ENCODE measurements around the gene TAF1B. TPM values are rescaled to one million over a fixed set of nuclear protein-coding genes. Genes with fewer than 3 reads are reported as not detected.

TAF1B gene
- total and polyA plus RNA-seq, 2 experiments from 2014 or later = 8.0 to 19.4 TPM

DNA sequence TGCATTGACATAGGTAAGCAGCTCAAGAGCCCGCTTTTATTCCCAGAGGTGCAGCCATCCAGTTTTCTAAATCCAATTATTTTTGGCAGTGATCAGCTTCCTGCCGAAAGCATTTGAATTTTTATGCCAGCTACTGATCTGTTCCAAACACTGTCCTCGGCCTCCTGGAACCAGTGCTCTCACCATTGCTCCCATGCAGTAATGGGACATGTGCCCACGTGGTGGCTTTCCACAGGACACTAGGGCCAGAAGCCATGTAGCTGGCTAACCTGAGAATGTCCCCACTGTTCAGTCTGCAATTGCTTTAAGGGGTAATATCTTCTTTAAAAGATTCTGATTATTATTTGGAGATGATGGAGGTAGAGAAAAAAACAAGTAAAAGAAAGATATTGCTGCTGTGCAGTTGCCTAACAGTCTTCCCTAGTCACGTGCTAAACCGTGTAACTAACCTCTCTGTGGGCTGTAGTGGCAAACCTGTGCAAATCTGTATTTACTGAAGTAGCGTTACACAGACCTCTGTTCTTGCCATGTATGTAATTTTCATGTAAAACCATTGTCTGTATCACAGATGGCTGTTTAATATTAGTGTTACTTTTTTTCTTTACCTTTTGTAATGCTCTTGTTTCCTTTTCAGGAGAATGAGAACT is 121.2 kb downstream of the TAF1B start:
- Histone ChIP-seq H3K4me3 (no peak overlapping the region), H3K4me1 (ENCODE audit: insufficient read depth) (no peaks in the 10 kb centered on the region), H3K27me3 (no peaks in the 10 kb centered on the region), H3K79me2 (no peaks in the 10 kb centered on the region), H3K4me2 (no peak overlapping the region), H3K36me3 (replicated peaks; ENCODE audit: insufficient read depth, low read depth) (no peaks in the 10 kb centered on the region), H3K27ac (no peak overlapping the region), H3K9me2 (replicated peaks; ENCODE audit: insufficient read depth) (no peaks in the 10 kb centered on the region), H3K9me3 (ENCODE audit: low read depth) (no peaks in the 10 kb centered on the region), H4K20me1 (ENCODE audit: insufficient read depth, poor library complexity, severe bottlenecking) (no peaks in the 10 kb centered on the region), H2AFZ (no peak overlapping the region)
- WGBS (ENCODE audit: low lambda C conversion rate, missing lambda C conversion rate) = 94% methylated on average over 7 of the region's 7 CpGs
- TF ChIP-seq CTCF (IDR thresholded peaks at IDR 0.05; ENCODE audit: poor library complexity) = no peak
- no peak for TF ChIP-seq EZH2phosphoT487 (IDR thresholded peaks at IDR 0.05; ENCODE audit: low read depth, severe bottlenecking, unreplicated experiment)
- no peak for TF ChIP-seq EZH2 (IDR thresholded peaks at IDR 0.05; ENCODE audit: borderline replicate concordance)
- DNase-seq (ENCODE audit: low spot score) = no peak

DNA sequence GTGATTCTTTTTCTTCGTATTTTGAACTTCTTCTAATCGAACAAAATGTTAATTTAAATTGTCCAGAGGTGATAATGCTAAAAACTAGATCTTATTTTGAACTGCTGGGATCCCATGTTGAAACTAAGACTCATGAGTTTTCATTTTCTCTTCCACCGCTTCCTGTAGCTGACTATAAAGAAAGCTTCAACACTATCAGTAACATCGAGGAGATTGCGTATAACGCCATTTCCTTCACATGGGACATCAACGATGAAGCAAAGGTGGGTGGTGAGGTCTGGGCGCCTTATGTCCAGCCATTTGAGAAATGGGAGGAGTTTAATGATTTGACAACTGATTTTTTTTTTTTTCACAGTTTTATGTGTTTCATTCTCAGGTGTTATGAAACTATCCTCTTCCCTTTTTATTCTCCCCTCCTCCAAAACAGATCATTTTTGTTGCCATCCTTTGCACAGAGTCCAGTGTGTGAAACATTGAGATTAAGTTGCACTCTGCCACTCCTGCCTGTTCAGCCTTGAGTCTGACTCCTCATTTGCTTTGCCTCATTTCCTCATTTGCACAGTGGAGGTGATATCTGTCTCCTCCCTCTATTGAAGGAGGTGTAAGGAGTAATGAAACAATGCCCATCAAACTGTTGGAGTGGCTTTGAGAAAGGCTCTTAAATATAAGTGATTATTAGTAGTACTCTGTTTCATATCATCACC is 122.0 kb downstream of the TAF1B start:
- TF ChIP-seq CTCF (IDR thresholded peaks at IDR 0.05; ENCODE audit: poor library complexity) (no peak), EZH2 (IDR thresholded peaks at IDR 0.05; ENCODE audit: borderline replicate concordance) (no peak), EZH2phosphoT487 (IDR thresholded peaks at IDR 0.05; ENCODE audit: low read depth, severe bottlenecking, unreplicated experiment) (no peak)
- H2AFZ ChIP-seq = no peak overlapping the region
- no peaks in the 10 kb centered on the region for H3K9me3 ChIP-seq (ENCODE audit: low read depth)
- no peak overlapping the region for H3K27ac ChIP-seq
- H3K4me2 ChIP-seq = no peak overlapping the region
- no peaks in the 10 kb centered on the region for H4K20me1 ChIP-seq (ENCODE audit: insufficient read depth, poor library complexity, severe bottlenecking)
- WGBS (ENCODE audit: low lambda C conversion rate, missing lambda C conversion rate) = 95% methylated on average over 8 of the region's 8 CpGs
- peaks cover 3% of the 10 kb centered on the region for H3K4me1 ChIP-seq (ENCODE audit: insufficient read depth)
- H3K27me3 ChIP-seq = no peaks in the 10 kb centered on the region
- H3K4me3 ChIP-seq = no peak overlapping the region
- H3K79me2 ChIP-seq = no peaks in the 10 kb centered on the region
- DNase-seq (ENCODE audit: low spot score) = no peak
- no peaks in the 10 kb centered on the region for H3K9me2 ChIP-seq (replicated peaks; ENCODE audit: insufficient read depth)
- no peaks in the 10 kb centered on the region for H3K36me3 ChIP-seq (replicated peaks; ENCODE audit: insufficient read depth, low read depth)

- DNase-seq (ENCODE audit: low spot score) = no peak
- no peak for TF ChIP-seq EZH2 (IDR thresholded peaks at IDR 0.05; ENCODE audit: borderline replicate concordance)
- TF ChIP-seq EZH2phosphoT487 (IDR thresholded peaks at IDR 0.05; ENCODE audit: low read depth, severe bottlenecking, unreplicated experiment) = no peak
- TF ChIP-seq CTCF (IDR thresholded peaks at IDR 0.05; ENCODE audit: poor library complexity) = no peak
- Histone ChIP-seq H3K79me2 (no peaks in the 10 kb centered on the region), H3K27ac (no peak overlapping the region), H2AFZ (no peak overlapping the region), H3K27me3 (no peaks in the 10 kb centered on the region), H4K20me1 (ENCODE audit: insufficient read depth, poor library complexity, severe bottlenecking) (no peaks in the 10 kb centered on the region), H3K4me1 (ENCODE audit: insufficient read depth) (peaks cover 16% of the 10 kb centered on the region), H3K4me2 (no peak overlapping the region), H3K4me3 (no peak overlapping the region), H3K9me3 (ENCODE audit: low read depth) (no peaks in the 10 kb centered on the region), H3K9me2 (replicated peaks; ENCODE audit: insufficient read depth) (no peaks in the 10 kb centered on the region), H3K36me3 (replicated peaks; ENCODE audit: insufficient read depth, low read depth) (no peaks in the 10 kb centered on the region)
- 83% methylated on average over 3 of the region's 3 CpGs for WGBS (ENCODE audit: low lambda C conversion rate, missing lambda C conversion rate)
Observed at GRCh38 chr2:9966491-9967022, 123.3 kb downstream of the TAF1B start.
